DOHH2 (cell line): ENCODE results near the gene SLC16A6.

Experiments used
- EZH2phosphoT487 ChIP-seq: fragments of 200-600 bp; sonication (generic); IDR thresholded peaks from 2 replicates; pipeline ENCODE4 v1.6.1; 2017; ENCODE audit warnings: borderline replicate concordance, mild to moderate bottlenecking, antibody characterized with exemption, low read length, moderate library complexity, mixed read lengths
- TF ChIP-seq, protein P1 (sequence below): fragments of 200-600 bp; sonication (generic); IDR thresholded peaks from one replicate; pipeline ENCODE4 v1.5.1; 2014; ENCODE audit warnings: antibody characterized with exemption, mild to moderate bottlenecking, low read depth, low read length; ENCODE audit not compliant: poor library complexity, severe bottlenecking

GRCh38 chr17:68273722-68274121, 17.2 kb downstream of the SLC16A6 start:
- TF ChIP-seq, protein P1, sequence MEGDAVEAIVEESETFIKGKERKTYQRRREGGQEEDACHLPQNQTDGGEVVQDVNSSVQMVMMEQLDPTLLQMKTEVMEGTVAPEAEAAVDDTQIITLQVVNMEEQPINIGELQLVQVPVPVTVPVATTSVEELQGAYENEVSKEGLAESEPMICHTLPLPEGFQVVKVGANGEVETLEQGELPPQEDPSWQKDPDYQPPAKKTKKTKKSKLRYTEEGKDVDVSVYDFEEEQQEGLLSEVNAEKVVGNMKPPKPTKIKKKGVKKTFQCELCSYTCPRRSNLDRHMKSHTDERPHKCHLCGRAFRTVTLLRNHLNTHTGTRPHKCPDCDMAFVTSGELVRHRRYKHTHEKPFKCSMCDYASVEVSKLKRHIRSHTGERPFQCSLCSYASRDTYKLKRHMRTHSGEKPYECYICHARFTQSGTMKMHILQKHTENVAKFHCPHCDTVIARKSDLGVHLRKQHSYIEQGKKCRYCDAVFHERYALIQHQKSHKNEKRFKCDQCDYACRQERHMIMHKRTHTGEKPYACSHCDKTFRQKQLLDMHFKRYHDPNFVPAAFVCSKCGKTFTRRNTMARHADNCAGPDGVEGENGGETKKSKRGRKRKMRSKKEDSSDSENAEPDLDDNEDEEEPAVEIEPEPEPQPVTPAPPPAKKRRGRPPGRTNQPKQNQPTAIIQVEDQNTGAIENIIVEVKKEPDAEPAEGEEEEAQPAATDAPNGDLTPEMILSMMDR: no peak
- TF ChIP-seq EZH2phosphoT487: no peak
